GM12873 (cell line): ENCODE data around the gene DMKN.
A peak's percentile ranks its signal among the peaks of the same experiment; 100 is the strongest.

Experiments
- CTCF ChIP-seq: IDR thresholded peaks from 2 replicates; pipeline ENCODE4 v1.5.1; 2012; ENCODE audit warnings: low read depth, mild to moderate bottlenecking, moderate library complexity, low read length, control low read depth; ENCODE audit not compliant: insufficient read depth; ENCODE audit errors: missing control alignments

DMKN gene

GRCh38 chr19:35501684-35502083 lies 11.8 kb downstream of the DMKN start:
- TF ChIP-seq CTCF, result no peak

- no peak for TF ChIP-seq CTCF
These were observed 12.8 kb downstream of the DMKN start for GRCh38 chr19:35500611-35501010.

- TF ChIP-seq CTCF, result no peak
These were observed 14.4 kb downstream of the DMKN start for GRCh38 chr19:35498984-35499527.

GRCh38 chr19:35498220-35498619 lies 15.2 kb downstream of the DMKN start:
- no peak for TF ChIP-seq CTCF

- no peak for TF ChIP-seq CTCF
These were observed 16.0 kb downstream of the DMKN start for GRCh38 chr19:35497406-35497805.

- peak; percentile 99 for TF ChIP-seq CTCF
These were observed 18.1 kb downstream of the DMKN start for GRCh38 chr19:35495107-35496064.

- TF ChIP-seq CTCF, result no peak
These were observed 19.5 kb downstream of the DMKN start for GRCh38 chr19:35493971-35494370.
